HG03558 (cell line): Measurements from ENCODE around the gene NCCRP1.
"Not testable (repeated sequence)": the region's sequence is repeated elsewhere in the genome, so short reads cannot be mapped to it uniquely, and the experiment has no call there.

Source experiments
- ATAC-seq: cut with Tn5 transposase; IDR thresholded peaks from one replicate; pipeline ENCODE4 v1.9.1; 2021; ENCODE audit warnings: moderate number of reproducible peaks; ENCODE audit not compliant: unreplicated experiment; ENCODE audit errors: extremely low read depth

The NCCRP1 gene

GRCh38 chr19:39238209-39238608 is 41.4 kb downstream of the NCCRP1 start:
- ATAC-seq, result no peak

GRCh38 chr19:39238944-39239343 is 42.2 kb downstream of the NCCRP1 start:
- no peak for ATAC-seq

GRCh38 chr19:39240421-39240820 is 43.7 kb downstream of the NCCRP1 start:
- no peak for ATAC-seq

- not testable (repeated sequence) for ATAC-seq
Measured at GRCh38 chr19:39243741-39244140, 47.0 kb downstream of the NCCRP1 start.

- ATAC-seq, result not testable (repeated sequence)
Measured at GRCh38 chr19:39244410-39245100, 47.8 kb downstream of the NCCRP1 start, which contains the start of gene IFNL3. TSS of gene IFNL3 (minus strand) at chr19:39245006. CDS start at chr19:39244967, 39 bp downstream.

- ATAC-seq, result not testable (repeated sequence)
Measured at GRCh38 chr19:39245166-39245565, 48.4 kb downstream of the NCCRP1 start.

- no peak for ATAC-seq
Measured at GRCh38 chr19:39246951-39247669, 50.3 kb downstream of the NCCRP1 start.

- ATAC-seq, result no peak
Measured at GRCh38 chr19:39247701-39248664, 51.2 kb downstream of the NCCRP1 start.

GRCh38 chr19:39248806-39249205 is 52.0 kb downstream of the NCCRP1 start, which contains the start of gene IFNL4:
TSS of gene IFNL4 (minus strand) at chr19:39248856.
- no peak for ATAC-seq

GRCh38 chr19:39251081-39251480 is 54.3 kb downstream of the NCCRP1 start:
- no peak for ATAC-seq
